K562 (cell line): ENCODE results near the gene TYROBP. TPM values are rescaled to one million over a fixed set of nuclear protein-coding genes. Genes with fewer than 3 reads are reported as not detected.

Experiments used
- ATAC-seq: fragments of 200-7000 bp; cut with Tn5 transposase; 3 replicates; pipeline ENCODE4 v1.9.1; 2020; ENCODE audit warnings: moderate library complexity
- BruUV-seq: library from RNA; stranded (reverse); fragments of 400-500 nt; replicated peaks from 2 replicates; lab custom pipeline; 2021; lab: Mats Ljungman, UMichigan
- CTCF ChIA-PET: fragments of 300-600 bp; formaldehyde crosslinking; extraction: SDS; loops from one replicate; lab custom pipeline; 2021; ENCODE audit warnings: low intra/inter-chr PET ratio; lab: Yijun Ruan, JAX
- POLR2A ChIA-PET: fragments of 300-600, 350-650 bp; sonication (Branson Sonifier 250); formaldehyde crosslinking; extraction: SDS; loops from one replicate; lab custom pipeline; 2021; ENCODE audit warnings: antibody characterized with exemption, inconsistent platforms; lab: Yijun Ruan, JAX
- DNase-seq, 4 experiments: peaks; one replicate each; pipeline versions ENCODE4 v3.0.0 to v3.0.0-alpha.2; 2011 to 2018; ENCODE audit warnings: low spot score in 3 of 4, mixed read lengths in 3 of 4; ENCODE audit errors: extremely low read depth in 1 of 4
- FAIRE-seq: peaks from 2 replicates; lab custom pipeline; 2011; peaks lifted over from hg19 to GRCh38; lab: Jason Lieb, UNC
- H2AFZ ChIP-seq: 2 replicates; pipeline ENCODE4 v1.6.0; 2011; ENCODE audit warnings: low read depth, low read length, control low read depth, inconsistent platforms
- H3K27ac ChIP-seq: fragments of 200-600 bp; 3 replicates; pipeline ENCODE4 v1.8.0; 2011; ENCODE audit warnings: low read depth, mild to moderate bottlenecking, control low read depth, inconsistent platforms, low read length, moderate library complexity, mixed read lengths; ENCODE audit errors: extremely low read depth
- H3K27me3 ChIP-seq, 2 experiments: fragments of 300-600 bp in 1 of 2; 2 replicates in 1 of 2; 3 replicates in 1 of 2; pipeline versions ENCODE4 v1.6.0 to v1.8.0; 2011; ENCODE audit warnings: inconsistent platforms in 2 of 2, low read length in 2 of 2, mild to moderate bottlenecking in 1 of 2, mixed read lengths in 1 of 2, moderate library complexity in 1 of 2; ENCODE audit not compliant: control insufficient read depth in 2 of 2, insufficient read depth in 2 of 2
- H3K36me3 ChIP-seq: fragments of 300-600 bp; 3 replicates; pipeline ENCODE4 v1.8.0; 2011; ENCODE audit warnings: mild to moderate bottlenecking, low read length, inconsistent platforms; ENCODE audit not compliant: control insufficient read depth, insufficient read depth
- H3K4me1 ChIP-seq, 2 experiments: fragments of 200-600 bp in 1 of 2; replicated peaks in 1 of 2; 2 replicates in 1 of 2; 3 replicates in 1 of 2; pipeline versions ENCODE4 v1.5.1 to v1.8.0; 2011; ENCODE audit warnings: inconsistent platforms in 2 of 2, low read length in 2 of 2, mild to moderate bottlenecking in 1 of 2, mixed read lengths in 1 of 2, moderate library complexity in 1 of 2; ENCODE audit not compliant: control insufficient read depth in 2 of 2, insufficient read depth in 2 of 2
- H3K4me2 ChIP-seq: 2 replicates; pipeline ENCODE4 v1.6.1; 2011; ENCODE audit warnings: low read length, control low read depth, inconsistent platforms, mixed read lengths; ENCODE audit not compliant: insufficient read depth
- H3K4me3 ChIP-seq: fragments of 200-600 bp; sonication (generic), shearing (Covaris generic); 2 replicates; pipeline ENCODE4 v1.5.1; 2016; ENCODE audit warnings: control low read depth, inconsistent platforms
- H3K79me2 ChIP-seq: fragments of 200-600 bp; 3 replicates; pipeline ENCODE4 v1.8.0; 2011; ENCODE audit warnings: low read length, inconsistent platforms; ENCODE audit not compliant: control insufficient read depth, insufficient read depth
- H3K9ac ChIP-seq, 2 experiments: 2 replicates each; pipeline versions ENCODE4 v1.6.0 to v1.6.1; 2011; ENCODE audit warnings: low read depth in 2 of 2, low read length in 2 of 2, control low read depth in 1 of 2, inconsistent platforms in 1 of 2, mild to moderate bottlenecking in 1 of 2, mixed read lengths in 1 of 2; ENCODE audit not compliant: insufficient read depth in 1 of 2
- H3K9me1 ChIP-seq: one replicate; pipeline ENCODE4 v1.6.0; 2011; ENCODE audit warnings: inconsistent platforms, mild to moderate bottlenecking, low read length, moderate library complexity; ENCODE audit not compliant: control insufficient read depth, insufficient read depth
- H3K9me3 ChIP-seq: replicated peaks from 2 replicates; pipeline ENCODE4 v1.5.1; 2011; ENCODE audit warnings: low read depth, low read length, inconsistent platforms; ENCODE audit not compliant: control insufficient read depth, insufficient read depth
- H4K20me1 ChIP-seq: replicated peaks from 2 replicates; pipeline ENCODE4 v1.6.1; 2011; ENCODE audit warnings: low read length, inconsistent platforms, mixed read lengths; ENCODE audit not compliant: control insufficient read depth, insufficient read depth
- BRF1 ChIP-seq: IDR thresholded peaks from 3 replicates; pipeline ENCODE4 v1.6.1; 2011; ENCODE audit warnings: borderline replicate concordance, mild to moderate bottlenecking; ENCODE audit not compliant: insufficient read length; ENCODE audit errors: extremely low read depth
- GATAD2B ChIP-seq: fragments of 450-650 bp; IDR thresholded peaks from 2 replicates; pipeline ENCODE4 v1.6.1; 2017; ENCODE audit warnings: mild to moderate bottlenecking, borderline replicate concordance
- JUN ChIP-seq, 2 experiments: sonication (generic) in 1 of 2; formaldehyde crosslinking in 1 of 2; IDR thresholded peaks; 2 replicates each; pipeline versions ENCODE4 v1.6.1 to v1.8.0; 2012 to 2022; ENCODE audit warnings: borderline replicate concordance in 2 of 2, mild to moderate bottlenecking in 2 of 2, improper control_type of control experiment in 1 of 2, low read depth in 1 of 2, low read length in 1 of 2, missing genetic modification reagents in 1 of 2
- MCM7 ChIP-seq, 2 experiments: fragments of 450-650 bp; IDR thresholded peaks; 2 replicates each; pipeline ENCODE4 v1.6.1; 2016 to 2018
- NCOA4 ChIP-seq: fragments of 450-650 bp; IDR thresholded peaks from 2 replicates; pipeline ENCODE4 v1.6.1; 2018; ENCODE audit warnings: mild to moderate bottlenecking; ENCODE audit not compliant: partially characterized antibody
- NR4A1 ChIP-seq, 2 experiments: fragments of 250-450 bp in 1 of 2; fragments of 450-650 bp in 1 of 2; sonication (Bioruptor Pico) in 1 of 2; IDR thresholded peaks; 2 replicates each; pipeline versions ENCODE4 v1.4.0 to v1.6.1; 2016 to 2020; ENCODE audit warnings: mild to moderate bottlenecking in 2 of 2, missing compliant biosample characterization in 1 of 2, missing genetic modification characterization in 1 of 2, moderate library complexity in 1 of 2
- WGBS: fragments of 100-300 bp; shearing (Covaris generic); methylation state at CpG from one replicate; pipeline ENCODE4 v1.1.6; 2016; ENCODE audit warnings: low coverage, mixed read lengths; ENCODE audit not compliant: insufficient coverage; ENCODE audit errors: missing lambda C conversion rate; 5-methylcytosine and 5-hydroxymethylcytosine counted together
- in situ Hi-C: fragments of 300-500 bp; cut with MboI; formaldehyde crosslinking; loops from 4 replicates; pipeline ENCODE4 v1.15.0; 2018; ENCODE audit warnings: inconsistent platforms, mixed read lengths
- intact Hi-C: fragments of 100-400 bp; cut with micrococcal nuclease; formaldehyde crosslinking; loops from 2 replicates; pipeline ENCODE4 v1.14.2; 2022
- polyA plus RNA-seq, 8 experiments: library from polyadenylated mRNA; depleted of rRNA in 4 of 8; stranded (reverse) in 5 of 8; unstranded in 3 of 8; fragments of >200 nt; fragmentation: Nextera tagmentation in 2 of 8; fragmentation: Illumina TruSeq in 1 of 8; extraction: Ambion mirVana in 2 of 8; extraction: Trizol in 1 of 8; gene quantifications; 2 replicates each; pipeline versions ENCODE4 v1.2.1 to v1.2.3, GENCODE V29; 2011 to 2014; ENCODE audit warnings: inconsistent platforms in 1 of 8, missing spikeins in 1 of 8
- total RNA-seq, 7 experiments: library from RNA; depleted of rRNA in 6 of 7; stranded (reverse); fragments of >200 nt in 6 of 7; fragmentation: Illumina TruSeq in 2 of 7; extraction: Trizol in 2 of 7; gene quantifications; 2 replicates each; pipeline versions ENCODE4 v1.2.1 to v1.2.3, GENCODE V29; 2011 to 2021; ENCODE audit warnings: low replicate concordance in 1 of 7
- TF ChIP-seq, protein P1 (sequence below): sonication (generic); formaldehyde crosslinking; IDR thresholded peaks from 2 replicates; pipeline ENCODE4 v1.8.0; 2022; ENCODE audit warnings: mild to moderate bottlenecking, missing genetic modification reagents
- TF ChIP-seq, protein P2 (sequence below): IDR thresholded peaks from 2 replicates; pipeline ENCODE4 v1.6.1; 2011; ENCODE audit warnings: borderline replicate concordance, low read depth, mild to moderate bottlenecking, moderate library complexity, low read length; ENCODE audit not compliant: insufficient read depth, poor library complexity, severe bottlenecking
- TF ChIP-seq, protein P3 (sequence below), 3 experiments: fragments of 200-800 bp in 1 of 3; fragments of 250-450 bp in 1 of 3; fragments of 450-650 bp in 1 of 3; sonication (Bioruptor Pico) in 1 of 3; sonication (Bioruptor generic) in 1 of 3; formaldehyde crosslinking in 1 of 3; IDR thresholded peaks; 2 replicates each; pipeline versions ENCODE4 v1.6.1 to v1.8.0; 2016 to 2022; ENCODE audit warnings: mild to moderate bottlenecking in 2 of 3, missing genetic modification characterization in 2 of 3, missing compliant biosample characterization in 1 of 3, moderate library complexity in 1 of 3

The TYROBP gene
- total and polyA plus RNA-seq, 9 of the 15 experiments (the other 6 are each of a cell fraction or from before 2014, with no cell fraction given), result 0.72 to 8.2 (median 2.4) TPM

DNA sequence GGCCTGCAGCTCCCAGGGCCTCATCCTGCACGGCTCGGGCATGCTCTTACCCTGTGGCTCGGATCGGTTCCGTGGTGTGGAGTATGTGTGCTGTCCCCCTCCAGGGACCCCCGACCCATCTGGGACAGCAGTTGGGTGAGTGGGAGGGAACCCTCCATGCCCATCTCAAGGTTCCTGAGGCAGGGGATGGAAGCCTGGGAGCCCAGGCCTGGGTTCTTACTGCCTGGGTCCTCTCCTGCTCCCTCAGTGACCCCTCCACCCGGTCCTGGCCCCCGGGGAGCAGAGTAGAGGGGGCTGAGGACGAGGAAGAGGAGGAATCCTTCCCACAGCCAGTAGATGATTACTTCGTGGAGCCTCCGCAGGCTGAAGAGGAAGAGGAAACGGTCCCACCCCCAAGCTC lies 36.5 kb downstream of the TYROBP start (continued):
- TF ChIP-seq, protein P1, sequence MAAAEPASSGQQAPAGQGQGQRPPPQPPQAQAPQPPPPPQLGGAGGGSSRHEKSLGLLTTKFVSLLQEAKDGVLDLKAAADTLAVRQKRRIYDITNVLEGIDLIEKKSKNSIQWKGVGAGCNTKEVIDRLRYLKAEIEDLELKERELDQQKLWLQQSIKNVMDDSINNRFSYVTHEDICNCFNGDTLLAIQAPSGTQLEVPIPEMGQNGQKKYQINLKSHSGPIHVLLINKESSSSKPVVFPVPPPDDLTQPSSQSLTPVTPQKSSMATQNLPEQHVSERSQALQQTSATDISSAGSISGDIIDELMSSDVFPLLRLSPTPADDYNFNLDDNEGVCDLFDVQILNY, result no peak
- TF ChIP-seq NCOA4, result no peak
- TF ChIP-seq, all 486 proteins: peak for 0

DNA sequence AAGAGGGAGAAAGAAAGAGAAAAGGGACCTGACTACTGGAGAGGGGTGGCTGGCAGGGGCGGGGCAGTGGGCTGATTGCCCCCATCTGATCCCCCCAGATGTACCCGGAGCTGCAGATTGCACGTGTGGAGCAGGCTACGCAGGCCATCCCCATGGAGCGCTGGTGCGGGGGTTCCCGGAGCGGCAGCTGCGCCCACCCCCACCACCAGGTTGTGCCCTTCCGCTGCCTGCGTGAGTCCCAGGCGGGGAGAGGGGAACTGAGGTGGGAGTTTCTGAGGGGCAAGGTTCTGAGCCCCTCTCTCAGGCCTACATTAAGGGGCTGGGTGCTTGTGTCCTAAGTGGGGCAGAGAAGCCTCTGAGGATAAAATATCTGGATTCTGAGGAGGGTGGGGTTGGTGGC lies 37.3 kb downstream of the TYROBP start:
- intact Hi-C loops, result no loop called here
- Histone ChIP-seq H4K20me1 (peaks cover 4% of the 10 kb centered on the region; the same call in 1 of the 2 replicates), H3K9me1 (no peaks in the 10 kb centered on the region), H3K4me3 (no peak overlapping the region), H2AFZ (no peak overlapping the region), H3K27me3 (peaks cover 0 to 6% of the 10 kb centered on the region in 2 experiments; a peak in 2 of 5 replicates), H3K4me2 (no peak overlapping the region), H3K79me2 (no peaks in the 10 kb centered on the region), H3K4me1 (peaks cover 20 to 45% of the 10 kb centered on the region in 2 experiments), H3K27ac (no peak overlapping the region), H3K9ac (no peak overlapping the region; a peak in 1 of 4 replicates), H3K9me3 (no peaks in the 10 kb centered on the region), H3K36me3 (no peaks in the 10 kb centered on the region)
- FAIRE-seq, result no peak
- ChIA-PET CTCF (no interaction called here), POLR2A (interaction anchor here (1.1 to 1.9 kb wide), 3 partner anchors 9 to 123 kb away, joined by 5 to 9 read pairs (median 6); partner anchors contain the start of genes KIRREL2 and LIN37)
- BruUV-seq, result no TSS peak
- in situ Hi-C loops, result no loop called here
- no peak for ATAC-seq
- 81% methylated on average over 9 of the region's 12 CpGs for WGBS
- no peak for DNase-seq
- no peak for TF ChIP-seq NR4A1 (CRISPR knock-in tag; IDR thresholded peaks at IDR 0.05)
- TF ChIP-seq NR4A1 (tag; IDR thresholded peaks at IDR 0.05), result no peak
- no peak for TF ChIP-seq MCM7 (IDR thresholded peaks at IDR 0.05)
- TF ChIP-seq, protein P2, sequence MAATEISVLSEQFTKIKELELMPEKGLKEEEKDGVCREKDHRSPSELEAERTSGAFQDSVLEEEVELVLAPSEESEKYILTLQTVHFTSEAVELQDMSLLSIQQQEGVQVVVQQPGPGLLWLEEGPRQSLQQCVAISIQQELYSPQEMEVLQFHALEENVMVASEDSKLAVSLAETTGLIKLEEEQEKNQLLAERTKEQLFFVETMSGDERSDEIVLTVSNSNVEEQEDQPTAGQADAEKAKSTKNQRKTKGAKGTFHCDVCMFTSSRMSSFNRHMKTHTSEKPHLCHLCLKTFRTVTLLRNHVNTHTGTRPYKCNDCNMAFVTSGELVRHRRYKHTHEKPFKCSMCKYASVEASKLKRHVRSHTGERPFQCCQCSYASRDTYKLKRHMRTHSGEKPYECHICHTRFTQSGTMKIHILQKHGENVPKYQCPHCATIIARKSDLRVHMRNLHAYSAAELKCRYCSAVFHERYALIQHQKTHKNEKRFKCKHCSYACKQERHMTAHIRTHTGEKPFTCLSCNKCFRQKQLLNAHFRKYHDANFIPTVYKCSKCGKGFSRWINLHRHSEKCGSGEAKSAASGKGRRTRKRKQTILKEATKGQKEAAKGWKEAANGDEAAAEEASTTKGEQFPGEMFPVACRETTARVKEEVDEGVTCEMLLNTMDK, result peak; percentile 10
- TF ChIP-seq, protein P3, sequence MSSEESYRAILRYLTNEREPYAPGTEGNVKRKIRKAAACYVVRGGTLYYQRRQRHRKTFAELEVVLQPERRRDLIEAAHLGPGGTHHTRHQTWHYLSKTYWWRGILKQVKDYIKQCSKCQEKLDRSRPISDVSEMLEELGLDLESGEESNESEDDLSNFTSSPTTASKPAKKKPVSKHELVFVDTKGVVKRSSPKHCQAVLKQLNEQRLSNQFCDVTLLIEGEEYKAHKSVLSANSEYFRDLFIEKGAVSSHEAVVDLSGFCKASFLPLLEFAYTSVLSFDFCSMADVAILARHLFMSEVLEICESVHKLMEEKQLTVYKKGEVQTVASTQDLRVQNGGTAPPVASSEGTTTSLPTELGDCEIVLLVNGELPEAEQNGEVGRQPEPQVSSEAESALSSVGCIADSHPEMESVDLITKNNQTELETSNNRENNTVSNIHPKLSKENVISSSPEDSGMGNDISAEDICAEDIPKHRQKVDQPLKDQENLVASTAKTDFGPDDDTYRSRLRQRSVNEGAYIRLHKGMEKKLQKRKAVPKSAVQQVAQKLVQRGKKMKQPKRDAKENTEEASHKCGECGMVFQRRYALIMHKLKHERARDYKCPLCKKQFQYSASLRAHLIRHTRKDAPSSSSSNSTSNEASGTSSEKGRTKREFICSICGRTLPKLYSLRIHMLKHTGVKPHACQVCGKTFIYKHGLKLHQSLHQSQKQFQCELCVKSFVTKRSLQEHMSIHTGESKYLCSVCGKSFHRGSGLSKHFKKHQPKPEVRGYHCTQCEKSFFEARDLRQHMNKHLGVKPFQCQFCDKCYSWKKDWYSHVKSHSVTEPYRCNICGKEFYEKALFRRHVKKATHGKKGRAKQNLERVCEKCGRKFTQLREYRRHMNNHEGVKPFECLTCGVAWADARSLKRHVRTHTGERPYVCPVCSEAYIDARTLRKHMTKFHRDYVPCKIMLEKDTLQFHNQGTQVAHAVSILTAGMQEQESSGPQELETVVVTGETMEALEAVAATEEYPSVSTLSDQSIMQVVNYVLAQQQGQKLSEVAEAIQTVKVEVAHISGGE (CRISPR knock-in tag; IDR thresholded peaks at IDR 0.05), result no peak
- TF ChIP-seq JUN (IDR thresholded peaks at IDR 0.05; ENCODE audit: borderline replicate concordance, low read depth, low read length), result no peak
- no peak for TF ChIP-seq JUN (CRISPR knock-in tag; IDR thresholded peaks at IDR 0.05; ENCODE audit: borderline replicate concordance)
- TF ChIP-seq GATAD2B, result no peak
- no peak for TF ChIP-seq BRF1
